Activated effector memory CD4-positive, alpha-beta T cell treated with Interleukin-2 at 50 U/mL for 16 hours (primary cell): ENCODE data around the gene CNBD2.
"Not testable (repeated sequence)": the region's sequence is repeated elsewhere in the genome, so short reads cannot be mapped to it uniquely, and the experiment has no call there.

ENCODE experiments used
- DNase-seq: peaks from one replicate; pipeline ENCODE4 v3.0.0-alpha.2; 2020

CNBD2 gene

GRCh38 chr20:36064658-36065426, 96.5 kb downstream of the CNBD2 start:
- DNase-seq, result peak; percentile 92

- DNase-seq, result no peak
Measured at GRCh38 chr20:36065427-36065998, 97.1 kb downstream of the CNBD2 start.

GRCh38 chr20:36066777-36067176, 98.4 kb downstream of the CNBD2 start:
- no peak for DNase-seq

DNA sequence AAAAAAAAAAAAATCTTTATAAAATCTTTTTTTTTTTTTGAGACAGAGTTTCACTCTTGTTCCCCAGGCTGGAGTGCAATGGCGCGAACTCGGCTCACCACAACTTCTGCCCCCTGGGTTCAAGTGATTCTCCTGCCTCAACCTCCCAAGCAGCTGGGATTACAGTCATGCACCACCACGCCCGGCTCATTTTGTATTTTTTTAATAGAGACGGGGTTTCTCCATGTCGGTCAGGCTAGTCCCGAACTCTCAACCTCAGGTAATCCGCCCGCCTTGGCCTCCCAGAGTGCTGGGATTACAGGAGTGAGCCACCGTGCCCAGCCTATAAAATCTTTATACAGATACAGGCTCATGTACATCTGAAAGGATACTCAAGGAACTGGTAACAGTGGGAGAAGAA, 100.1 kb downstream of the CNBD2 start:
- DNase-seq, result not testable (repeated sequence)

GRCh38 chr20:36070451-36070850, 102.1 kb downstream of the CNBD2 start:
- DNase-seq, result no peak

GRCh38 chr20:36071848-36072247, 103.5 kb downstream of the CNBD2 start:
- no peak for DNase-seq

DNA sequence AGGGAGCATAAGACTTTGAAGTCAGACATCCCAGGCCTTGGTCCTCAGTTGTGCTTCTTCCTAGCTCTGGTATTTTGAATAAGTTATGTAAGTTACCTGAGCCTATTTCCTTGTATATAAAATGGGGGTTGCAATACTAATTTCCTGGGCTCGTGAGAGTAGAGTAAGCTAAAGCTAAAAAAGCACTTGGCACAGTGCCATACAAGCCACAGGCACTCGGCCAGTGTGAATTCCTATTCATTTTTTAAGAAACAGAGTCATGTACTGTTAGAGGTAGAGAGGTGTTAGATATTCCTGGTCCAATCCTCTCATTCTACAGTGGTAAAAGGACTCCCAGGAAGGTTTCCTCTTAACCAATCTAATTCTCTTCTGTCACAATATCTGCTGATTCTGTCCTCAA, 106.6 kb downstream of the CNBD2 start:
- no peak for DNase-seq

- not testable (repeated sequence) for DNase-seq
Measured at GRCh38 chr20:36077762-36078161, 109.4 kb downstream of the CNBD2 start.

- DNase-seq, result no peak
Measured at GRCh38 chr20:36079486-36079885, 111.1 kb downstream of the CNBD2 start.

DNA sequence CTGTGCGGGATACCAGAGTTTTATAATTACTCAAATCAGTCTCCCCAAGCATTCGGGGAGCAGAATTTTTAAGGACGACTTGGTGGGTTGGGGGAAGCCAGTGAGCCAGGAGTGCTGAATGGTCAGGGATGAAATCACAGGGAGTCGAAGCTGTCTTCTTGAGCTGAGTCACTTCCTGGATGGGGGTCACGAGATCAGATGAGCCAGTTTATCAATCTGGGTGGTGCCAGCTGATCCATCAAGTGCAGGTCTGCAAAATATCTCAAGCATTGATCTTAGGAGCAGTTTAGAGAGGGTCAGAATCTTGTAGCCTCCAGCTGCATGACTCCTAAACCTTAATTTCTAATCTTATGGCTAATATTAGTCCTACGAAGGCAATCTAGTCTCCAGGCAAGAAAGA, 111.6 kb downstream of the CNBD2 start:
- DNase-seq, result not testable (repeated sequence)
